Measurements from ENCODE around the gene ABTB2.

DNA sequence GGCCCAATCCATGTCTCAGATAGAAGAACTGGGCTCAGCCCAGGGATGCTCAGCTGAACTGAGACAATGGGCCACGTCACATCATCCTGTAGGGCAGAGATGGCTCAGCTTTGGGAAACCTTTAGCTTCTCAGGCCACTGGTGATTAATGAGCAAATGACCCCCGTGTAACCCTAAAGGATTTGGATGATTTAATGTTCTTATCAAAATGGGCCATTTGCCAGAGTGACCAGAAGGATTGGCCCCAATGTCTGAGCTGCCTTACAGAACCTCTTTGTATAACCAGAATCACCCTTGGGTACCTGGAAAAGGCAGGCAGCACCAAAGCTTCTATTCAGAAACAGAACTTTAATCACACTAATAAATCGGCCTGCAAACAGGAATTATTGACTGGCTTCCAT lies 73.7 kb downstream of the ABTB2 start:
- TF ChIP-seq, protein P1, sequence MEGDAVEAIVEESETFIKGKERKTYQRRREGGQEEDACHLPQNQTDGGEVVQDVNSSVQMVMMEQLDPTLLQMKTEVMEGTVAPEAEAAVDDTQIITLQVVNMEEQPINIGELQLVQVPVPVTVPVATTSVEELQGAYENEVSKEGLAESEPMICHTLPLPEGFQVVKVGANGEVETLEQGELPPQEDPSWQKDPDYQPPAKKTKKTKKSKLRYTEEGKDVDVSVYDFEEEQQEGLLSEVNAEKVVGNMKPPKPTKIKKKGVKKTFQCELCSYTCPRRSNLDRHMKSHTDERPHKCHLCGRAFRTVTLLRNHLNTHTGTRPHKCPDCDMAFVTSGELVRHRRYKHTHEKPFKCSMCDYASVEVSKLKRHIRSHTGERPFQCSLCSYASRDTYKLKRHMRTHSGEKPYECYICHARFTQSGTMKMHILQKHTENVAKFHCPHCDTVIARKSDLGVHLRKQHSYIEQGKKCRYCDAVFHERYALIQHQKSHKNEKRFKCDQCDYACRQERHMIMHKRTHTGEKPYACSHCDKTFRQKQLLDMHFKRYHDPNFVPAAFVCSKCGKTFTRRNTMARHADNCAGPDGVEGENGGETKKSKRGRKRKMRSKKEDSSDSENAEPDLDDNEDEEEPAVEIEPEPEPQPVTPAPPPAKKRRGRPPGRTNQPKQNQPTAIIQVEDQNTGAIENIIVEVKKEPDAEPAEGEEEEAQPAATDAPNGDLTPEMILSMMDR (IDR thresholded peaks at IDR 0.05): no peak
- TF ChIP-seq POLR2AphosphoS5 (IDR thresholded peaks at IDR 0.05; ENCODE audit: low read depth, low read length): no peak
- TF ChIP-seq, protein P2, sequence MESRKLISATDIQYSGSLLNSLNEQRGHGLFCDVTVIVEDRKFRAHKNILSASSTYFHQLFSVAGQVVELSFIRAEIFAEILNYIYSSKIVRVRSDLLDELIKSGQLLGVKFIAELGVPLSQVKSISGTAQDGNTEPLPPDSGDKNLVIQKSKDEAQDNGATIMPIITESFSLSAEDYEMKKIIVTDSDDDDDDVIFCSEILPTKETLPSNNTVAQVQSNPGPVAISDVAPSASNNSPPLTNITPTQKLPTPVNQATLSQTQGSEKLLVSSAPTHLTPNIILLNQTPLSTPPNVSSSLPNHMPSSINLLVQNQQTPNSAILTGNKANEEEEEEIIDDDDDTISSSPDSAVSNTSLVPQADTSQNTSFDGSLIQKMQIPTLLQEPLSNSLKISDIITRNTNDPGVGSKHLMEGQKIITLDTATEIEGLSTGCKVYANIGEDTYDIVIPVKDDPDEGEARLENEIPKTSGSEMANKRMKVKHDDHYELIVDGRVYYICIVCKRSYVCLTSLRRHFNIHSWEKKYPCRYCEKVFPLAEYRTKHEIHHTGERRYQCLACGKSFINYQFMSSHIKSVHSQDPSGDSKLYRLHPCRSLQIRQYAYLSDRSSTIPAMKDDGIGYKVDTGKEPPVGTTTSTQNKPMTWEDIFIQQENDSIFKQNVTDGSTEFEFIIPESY (IDR thresholded peaks at IDR 0.05; ENCODE audit: borderline replicate concordance, low read depth): no peak

All from SK-N-SH (cell line).